Measurements from ENCODE around the gene CSNK1D.

CSNK1D gene

DNA sequence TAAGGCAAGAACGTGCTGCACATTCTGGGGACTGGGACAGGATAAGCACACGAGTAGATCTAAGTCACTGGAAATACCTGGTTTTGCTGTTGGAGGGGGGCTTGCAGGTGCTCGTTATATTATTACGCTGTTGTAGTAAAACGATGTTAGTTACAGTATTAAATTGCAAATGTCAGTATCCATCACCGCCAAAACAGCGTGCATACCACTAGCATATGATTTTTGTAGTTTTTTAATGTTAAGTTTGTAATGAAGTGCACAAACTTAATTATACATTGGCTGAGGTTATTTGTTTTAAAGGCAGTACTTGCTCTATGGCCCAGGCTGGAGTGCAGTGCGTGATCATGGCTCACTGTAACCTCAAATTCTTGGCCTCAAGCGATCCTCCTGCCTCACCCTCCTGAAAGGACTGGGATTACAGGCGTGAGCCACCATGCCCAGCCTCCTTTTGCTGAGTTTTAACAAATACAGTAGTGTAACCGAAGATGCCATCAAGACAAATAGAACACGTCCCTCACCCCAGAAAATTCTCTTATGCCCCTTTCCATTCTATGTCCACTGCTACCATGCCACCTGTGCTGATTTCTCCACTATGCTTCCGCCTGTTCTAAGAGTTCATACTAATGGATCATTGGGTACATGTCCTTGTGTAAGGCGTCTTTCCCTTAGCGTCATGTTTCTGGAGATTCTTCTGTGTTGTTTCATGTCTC lies 20.7 kb upstream of the CSNK1D start:
- DNase-seq, result no peak

DNA sequence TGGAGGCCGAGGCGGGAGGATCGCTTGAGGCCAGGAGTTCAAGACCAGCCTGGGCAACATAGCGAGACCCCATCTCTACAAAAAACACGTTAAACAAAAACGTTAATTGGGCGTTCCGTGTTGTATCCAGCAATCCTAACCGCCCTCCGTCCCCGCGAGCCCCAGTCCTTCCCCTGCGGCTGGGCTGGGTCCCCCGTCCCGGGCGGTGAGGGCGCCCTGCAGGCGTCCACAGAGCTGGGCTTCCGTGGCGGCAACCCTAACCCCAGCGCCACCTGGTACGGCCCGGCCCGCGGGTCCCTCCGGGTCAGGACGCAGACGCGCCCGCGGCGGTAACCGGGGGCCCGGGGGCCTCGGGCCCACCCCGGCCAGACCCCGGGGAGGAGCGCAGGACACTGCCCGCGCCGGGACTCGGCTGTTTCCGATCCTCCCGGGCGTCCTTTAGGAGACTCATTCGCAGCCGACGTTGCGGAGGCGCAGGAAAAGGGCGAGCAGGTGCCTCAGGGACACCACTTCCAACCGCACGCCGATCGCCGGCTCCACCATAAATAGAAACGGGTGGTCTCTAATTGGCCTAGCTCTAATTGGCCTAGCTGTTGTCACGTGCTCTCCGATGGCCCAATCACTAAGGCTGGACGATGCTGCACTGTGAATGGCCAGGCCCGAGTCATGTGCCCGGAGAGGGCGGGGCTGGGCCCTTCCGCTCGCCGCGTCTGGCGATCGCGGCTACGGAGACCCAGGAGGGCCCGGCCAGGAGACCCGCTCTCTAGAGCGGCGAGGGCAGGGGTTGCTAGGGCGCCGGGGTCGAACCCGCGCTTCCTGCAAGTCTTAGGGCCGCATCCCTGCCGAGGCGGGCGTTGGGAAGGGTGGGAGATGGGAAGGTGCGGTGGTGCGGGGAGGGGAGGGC lies 19.0 kb upstream of the CSNK1D start:
- DNase-seq, result peak; percentile 100

DNA sequence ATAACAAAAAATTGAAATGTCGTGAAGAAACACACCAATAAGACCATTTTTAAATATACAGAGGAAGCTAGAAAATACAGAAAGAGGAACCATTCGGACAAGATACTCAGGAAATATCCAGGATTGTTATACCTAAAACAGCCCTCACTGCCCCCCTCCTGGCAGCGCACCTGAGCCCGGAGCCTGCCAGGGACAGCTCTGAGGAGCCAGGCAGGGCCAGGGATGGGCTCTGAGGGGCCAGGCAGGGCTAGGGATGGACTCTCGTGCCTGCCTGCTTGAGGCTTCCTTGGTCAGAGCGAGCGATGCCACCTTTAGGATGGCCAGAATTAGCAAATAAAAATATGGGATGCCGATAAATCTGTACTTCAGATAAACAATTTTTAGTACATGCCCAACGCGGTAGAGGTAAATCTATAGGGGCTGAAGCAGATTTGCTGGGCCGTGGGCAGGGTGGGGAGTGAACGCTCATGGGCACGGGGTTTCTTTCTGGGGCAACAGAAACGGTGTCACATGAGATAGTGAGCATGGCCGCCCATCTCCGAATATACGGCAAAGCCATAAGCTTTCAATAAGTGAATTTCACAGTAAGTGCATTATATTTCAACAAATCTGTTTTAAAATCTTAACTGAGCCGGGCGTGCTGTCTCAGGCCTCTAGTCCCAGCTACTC lies 18.2 kb upstream of the CSNK1D start:
- DNase-seq, result no peak

DNA sequence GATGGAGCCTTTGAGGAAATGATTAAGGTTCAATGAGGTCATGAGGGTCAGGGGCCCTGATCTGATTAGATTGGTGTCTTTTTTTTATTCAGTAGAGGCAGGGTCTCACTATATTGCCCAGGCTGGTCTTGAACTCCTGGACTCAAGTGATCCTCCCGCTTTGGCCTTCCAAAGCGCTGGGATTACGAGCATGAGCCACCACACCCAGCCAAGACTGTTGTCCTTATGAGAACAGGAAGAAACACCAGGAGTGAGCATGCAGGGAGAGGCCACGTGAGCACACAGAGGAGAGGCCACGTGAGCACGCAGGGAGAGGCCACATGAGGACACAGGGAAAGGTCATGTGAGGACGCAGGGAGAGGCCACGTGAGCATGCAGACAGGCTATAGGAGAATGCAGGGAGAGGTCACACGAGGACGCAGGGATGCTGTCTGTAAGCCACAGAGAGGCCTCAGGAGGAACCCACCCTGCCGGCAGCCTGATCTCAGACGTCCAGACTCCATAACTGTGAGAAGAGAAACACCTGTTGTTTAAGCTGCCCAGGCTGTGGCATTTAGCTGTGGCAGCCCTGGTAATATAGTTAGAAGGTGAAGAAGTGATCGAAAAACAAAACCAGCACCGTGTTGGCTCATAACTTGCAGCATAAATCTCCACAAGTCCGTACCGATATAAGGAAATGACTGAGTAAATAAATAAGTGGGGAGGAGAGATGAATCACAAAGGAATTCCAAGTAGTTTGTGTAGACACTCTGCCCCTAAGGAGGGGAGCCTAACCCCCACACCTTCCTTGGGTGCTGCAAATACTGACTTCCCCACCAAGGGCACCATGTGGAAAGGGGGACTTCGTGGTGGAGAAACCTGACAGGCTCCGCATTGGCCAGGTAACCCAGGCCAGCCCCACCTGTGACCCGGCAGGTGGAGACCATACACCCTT lies 14.6 kb upstream of the CSNK1D start:
- peak; percentile 96 to 99 for DNase-seq

DNA sequence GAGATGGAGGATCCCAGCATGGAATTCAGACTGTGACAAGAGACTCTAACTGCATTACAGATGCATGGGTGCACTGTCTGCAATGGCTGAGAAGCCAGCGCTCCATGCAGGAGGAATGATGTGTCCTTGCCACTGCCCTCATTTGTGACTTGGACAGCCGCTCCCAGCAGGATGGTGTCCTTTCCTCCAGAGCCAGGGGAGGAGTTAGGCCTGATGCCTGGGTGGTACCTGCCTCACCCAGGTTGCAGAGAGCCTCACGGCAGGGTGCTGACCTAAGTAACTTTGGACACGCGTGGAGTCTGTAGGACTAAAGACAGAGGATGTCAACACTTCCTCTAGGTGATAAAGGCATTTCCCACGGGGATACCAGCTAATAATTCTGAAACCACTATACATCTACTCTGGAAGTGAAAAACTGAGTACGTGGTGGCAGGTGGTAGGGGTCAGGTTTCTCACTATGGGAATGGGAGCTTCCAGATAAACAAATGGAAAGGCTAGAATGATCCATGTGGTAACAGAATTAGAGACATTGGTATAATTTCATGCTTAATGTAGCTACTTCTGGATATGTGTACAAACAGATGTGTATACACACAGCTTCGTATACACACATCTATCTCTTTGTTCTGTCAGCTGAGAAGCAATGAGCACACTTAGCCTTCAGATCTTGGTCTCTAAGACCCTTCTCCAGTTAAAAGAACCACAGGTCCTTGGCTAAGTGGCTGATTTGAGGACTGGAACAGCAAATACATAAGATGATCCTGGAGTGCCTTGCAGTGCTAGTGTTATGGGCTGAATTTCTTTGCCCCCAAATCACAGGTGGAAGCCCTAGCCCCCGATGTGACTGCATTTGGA lies 13.7 kb upstream of the CSNK1D start:
- DNase-seq, result no peak

DNA sequence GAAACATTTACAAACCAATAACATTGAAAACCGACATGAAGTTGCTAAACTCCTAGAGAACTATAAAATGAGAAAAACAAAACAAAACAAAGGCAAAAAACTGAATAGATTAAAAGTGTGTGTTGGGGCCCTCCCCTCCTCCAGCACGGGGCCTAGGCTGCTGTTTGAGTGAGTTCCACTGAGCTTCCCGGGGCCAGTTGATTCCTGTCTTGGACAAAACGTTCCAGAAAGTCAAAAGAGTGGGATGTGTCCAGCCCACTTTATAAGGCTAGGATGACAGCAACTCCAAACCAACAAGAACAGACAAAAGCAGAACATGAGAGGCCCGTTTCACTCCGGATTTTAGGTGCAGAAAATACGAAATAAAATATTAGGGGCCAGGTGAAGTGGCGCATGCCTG lies 11.6 kb upstream of the CSNK1D start:
- no peak for DNase-seq

DNA sequence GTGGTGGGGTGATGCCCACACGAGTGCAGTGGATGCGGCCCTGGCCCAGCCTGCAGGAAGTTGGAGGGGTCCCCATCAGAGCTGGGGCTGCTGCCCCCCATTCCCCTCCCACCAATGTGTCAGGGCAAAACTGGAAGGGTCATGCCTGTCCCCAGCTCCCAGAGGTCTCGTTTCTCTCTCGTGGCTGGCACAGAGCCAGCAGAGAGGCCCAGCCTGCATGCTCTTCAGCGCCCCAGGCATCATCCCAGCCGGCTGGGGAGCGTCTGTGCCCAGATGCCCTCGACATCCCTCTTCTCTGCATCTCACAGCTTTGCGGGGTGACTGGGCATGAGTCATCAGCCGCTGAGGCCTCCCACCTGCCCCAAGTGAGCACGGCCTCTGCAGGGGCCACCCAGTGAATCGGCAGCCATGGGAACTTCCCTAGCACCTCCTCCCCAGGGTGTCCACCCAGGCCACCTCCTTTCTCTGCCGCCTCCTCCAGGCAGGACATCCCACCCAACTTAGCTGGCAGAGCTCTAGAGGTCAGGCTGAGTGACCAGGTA lies 9.8 kb upstream of the CSNK1D start:
- peak; percentile 64 to 65 for DNase-seq

DNA sequence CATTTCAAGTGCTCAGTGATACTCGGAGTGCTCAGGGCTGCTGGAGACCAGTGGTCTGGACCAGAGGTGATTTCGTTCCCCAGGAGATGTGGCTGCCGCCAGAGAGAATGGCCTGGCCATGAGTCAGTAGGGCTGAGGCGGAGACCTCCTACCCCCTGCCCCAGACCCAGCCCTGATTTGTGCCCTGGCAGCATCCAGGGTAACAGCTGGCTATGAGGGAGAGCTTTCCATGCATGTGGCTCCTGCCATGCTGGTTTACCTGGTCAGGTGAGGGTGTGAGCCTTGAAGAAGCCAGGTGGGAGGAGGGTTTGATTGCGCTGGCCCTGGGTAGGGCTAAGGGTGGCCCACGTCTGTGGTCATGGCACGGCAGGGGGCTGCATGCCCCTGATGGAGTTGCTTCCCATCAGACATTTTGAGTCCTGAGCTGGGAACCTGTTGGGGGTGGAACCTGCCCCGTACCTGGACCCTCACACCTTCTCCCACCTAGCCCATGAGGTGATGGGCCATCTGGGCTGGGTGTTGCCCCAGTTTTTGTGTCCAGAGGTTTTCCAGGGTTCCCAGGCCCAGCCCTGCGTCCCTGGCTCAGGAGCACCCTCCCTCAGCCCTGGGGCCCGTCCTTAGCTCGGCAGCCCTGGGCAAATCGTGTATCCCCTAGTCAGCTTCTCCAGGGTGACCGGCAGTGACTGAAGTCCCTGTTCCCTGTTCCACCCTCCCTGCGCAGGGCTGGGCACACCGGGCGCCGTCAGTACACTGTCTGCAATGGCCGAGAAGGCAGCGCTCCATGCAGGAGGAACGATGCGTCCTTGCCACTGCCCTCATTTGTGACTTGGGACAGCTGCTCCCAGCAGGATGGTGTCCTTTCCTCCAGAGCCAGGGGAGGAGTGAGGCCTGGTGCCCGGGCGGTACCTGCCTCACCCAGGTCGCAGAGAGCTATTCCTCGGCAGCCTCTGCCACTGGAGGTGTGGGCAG lies 9.0 kb upstream of the CSNK1D start:
- DNase-seq, result no peak

DNA sequence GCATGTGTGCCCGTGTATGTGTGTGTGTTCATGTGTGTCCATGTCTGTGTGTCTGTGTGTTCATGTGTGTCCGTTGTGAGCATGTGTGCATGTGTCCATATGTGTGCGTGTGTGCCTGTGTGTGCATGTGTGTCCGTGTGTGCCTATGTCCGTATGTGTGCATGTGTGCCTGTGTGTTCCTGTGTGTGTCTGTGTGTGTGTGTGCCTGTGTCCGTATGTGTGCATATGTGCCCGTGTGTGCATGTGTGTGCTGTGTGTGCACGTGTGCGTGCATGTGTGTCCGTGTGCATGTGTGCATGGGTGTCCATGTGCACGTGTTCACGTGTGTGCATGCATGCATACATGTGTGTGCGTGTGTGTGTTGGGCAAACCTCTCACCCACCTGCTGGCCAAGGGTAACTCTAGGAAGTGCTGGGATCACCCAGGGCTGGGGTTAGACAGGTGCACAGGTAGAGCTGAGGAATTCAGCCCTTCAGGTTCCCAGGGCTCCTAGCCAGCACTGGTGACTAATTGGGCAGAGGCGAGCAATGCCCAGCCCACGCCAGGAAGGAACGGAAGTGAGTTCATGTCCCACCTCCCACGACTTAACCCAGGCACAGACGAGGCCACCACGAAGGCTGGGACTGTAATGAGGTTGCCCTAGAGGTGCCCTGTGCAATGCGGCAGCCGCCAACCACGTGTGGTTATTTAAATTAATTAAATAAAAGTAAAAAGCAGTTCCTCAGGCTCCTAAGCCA lies 8.2 kb upstream of the CSNK1D start:
- no peak for DNase-seq

DNA sequence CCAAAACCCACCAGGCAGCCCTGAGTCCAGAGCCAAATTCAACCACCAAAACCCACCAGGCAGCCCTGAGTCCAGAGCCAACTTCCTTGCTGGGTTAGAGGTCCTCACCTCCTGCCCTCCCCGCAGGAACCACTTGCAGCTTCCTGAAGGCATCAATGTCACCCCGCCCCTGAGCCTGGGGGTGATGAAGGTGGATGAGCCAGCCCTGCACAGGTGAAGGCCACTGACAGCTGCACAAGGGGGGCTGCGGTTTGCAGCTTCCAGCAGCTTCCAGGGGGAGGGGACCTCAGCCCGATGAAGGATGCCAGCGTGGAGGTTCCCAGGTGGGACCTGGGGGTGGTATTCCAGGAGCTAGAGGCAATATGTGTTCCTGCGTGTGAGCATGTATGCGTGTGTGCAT lies 7.6 kb upstream of the CSNK1D start:
- no peak for DNase-seq

DNA sequence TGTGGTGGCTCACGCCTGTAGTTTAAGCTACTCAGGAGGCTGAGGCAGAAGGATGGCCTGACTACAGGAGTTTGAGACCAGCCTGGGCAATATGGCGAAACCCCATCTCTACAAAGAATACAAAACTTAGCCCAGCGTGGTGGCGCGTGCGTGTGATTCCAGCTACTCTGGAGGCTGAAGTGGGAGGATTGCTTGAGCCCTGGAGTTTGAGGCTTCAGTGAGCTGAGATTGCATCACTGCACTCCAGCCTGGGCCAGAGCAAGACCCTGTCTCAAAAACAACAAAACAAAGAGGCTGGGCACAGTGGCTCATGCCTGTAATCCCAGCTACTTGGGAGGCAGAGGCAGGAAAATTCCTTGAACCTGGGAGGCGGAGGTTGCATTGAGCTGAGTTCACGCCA lies 7.0 kb upstream of the CSNK1D start:
- no peak for DNase-seq

DNA sequence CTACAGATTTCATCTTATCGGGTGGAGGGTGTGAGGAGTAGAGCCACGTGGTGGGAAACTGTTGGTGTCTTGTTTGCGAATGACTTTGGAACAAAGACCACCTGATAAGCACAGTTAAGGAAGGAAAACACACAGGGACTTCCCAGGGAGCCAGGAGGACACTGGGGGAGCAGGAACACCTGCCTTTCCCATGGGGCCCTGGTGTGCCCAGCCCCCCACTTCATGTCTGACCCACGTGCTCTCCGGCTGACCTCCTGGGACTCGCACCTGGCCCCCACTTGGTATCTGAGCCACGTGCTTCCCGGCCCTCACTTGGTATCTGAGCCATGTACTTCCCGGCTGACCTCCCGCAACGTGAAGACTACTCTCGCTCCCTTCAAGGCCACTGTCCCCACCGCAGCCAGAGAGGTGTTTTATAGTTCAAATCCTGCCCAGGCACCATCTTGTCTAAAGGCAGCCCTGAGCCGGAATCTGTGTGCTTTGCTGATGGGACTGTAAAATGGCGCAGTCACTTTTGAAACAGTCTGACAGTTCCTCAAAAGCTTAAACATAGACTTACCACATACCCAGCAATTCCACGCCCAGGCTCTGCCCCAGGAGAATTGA lies 5.4 kb upstream of the CSNK1D start:
- DNase-seq, result no peak

DNA sequence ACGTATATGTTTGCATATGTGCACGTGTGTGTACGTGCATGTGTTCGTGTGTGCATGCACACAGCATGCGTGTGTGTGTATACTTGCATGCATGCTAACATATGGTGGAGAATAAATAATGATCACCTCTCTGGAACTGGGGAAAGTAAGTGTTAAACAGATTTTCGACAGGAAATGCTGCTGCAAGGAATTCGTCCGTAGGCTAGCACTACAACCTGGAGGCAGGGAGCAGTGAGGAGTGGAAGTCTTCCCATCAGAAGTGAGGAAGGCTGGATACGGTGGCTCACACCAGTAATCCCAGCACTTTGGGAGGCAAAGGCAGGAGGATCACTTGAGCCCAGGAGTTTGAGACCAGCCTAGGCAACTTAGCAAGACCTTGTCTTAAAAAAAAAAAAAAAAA lies 4.8 kb upstream of the CSNK1D start:
- DNase-seq, result no peak

DNA sequence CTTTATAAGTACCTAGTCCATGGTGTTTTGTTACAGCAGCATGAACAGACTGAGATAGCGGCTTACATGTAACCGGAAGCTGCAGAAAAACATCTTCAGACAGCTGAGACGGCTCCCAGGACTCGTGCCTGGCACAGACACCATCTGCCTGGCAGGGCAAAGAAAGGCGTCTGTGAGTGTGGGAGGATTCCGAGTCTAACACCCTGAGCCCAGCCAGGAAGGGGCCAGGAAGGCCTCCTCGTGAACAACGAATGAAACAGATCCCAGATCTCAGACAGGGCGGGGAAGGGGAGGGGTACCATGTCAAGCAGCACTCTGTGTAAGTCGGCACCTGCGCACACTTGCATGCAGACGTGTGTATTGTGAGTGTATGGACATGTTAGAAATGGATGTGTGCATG lies 4.4 kb upstream of the CSNK1D start:
- no peak for DNase-seq

DNA sequence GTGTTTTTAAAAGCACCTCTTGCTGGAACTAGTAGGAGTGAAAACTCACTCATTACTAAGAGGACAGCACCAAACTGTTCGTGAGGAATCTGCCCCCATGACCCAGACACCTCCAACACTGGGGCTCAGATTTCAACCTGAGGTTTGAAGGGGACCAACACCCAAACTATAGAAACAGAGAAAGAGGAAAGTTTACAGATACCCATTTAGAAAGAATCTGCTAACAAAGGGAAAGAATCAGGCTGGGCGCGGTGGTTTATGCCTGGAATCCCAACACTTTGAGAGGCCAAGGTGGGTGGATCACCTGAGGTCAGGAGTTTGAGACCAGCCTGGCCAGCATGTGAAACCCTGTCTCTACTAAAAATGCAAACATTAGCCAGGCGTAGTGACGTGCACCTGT lies 3.4 kb upstream of the CSNK1D start:
- DNase-seq, result no peak

DNA sequence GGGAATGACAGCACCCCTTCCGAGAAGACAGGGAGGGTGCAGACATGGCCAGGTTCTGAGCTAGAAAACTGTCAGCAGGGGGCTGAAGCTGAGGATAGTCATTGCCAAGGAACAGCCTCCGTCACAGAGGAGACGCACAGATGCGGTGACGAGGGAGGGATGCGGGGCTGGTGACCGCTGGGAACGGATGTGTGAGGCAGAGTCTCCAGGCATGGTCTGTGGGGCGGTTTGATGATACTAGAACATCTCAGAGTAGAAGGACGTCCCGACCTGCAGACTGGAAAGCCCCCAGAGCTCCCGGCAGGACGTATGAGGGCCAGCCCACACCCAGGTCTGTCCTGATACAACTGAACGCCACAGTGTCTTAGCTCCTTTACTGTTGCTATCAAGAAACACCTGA lies 1.8 kb upstream of the CSNK1D start:
- DNase-seq, result no peak

DNA sequence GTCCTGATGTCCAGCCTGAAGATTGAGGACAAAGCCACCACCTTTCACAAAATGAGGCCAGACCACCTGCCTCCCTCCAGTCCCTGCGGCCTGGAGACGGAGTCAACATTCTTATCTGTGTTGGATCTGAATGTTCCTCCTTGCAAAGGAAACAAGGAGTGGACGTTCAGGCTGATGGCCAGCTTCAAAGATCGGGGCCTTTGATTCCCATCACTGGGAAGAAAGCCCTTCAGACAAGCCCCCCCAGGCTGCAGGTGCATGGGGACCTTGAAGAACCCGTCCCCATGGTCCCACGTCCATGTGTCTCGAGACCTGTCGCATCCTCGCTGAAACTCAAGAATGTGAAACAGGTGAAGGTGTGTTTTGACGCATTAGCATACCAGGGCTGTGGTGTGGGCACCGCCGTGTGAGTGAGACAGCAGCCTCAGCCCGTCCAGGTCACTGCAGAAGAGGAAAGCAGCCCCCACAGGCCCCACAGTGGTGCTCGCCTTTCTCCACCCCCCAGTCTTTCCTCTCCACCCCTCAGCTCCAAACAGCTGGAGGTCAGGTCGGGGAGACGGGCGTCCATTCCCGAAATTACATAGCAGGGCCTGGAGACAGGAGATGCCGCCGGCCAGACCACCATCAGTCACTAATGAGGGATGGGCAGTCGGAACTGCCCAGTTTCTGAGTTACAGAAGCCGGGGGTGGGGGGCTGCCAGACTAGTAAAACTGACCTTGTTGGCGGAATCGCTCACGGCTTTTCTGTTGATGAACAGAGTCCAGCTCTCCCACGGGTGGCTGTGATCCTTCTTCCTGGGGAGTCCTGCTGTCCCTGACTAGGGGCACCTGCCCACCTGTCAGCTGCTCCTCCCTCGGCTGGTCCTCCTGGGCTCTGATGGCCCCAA lies 877 bp upstream of the CSNK1D start:
- no peak for DNase-seq

All from SHP77 (cell line).